Osteocyte (in vitro differentiated cells): Measurements from ENCODE around the gene PADI1. TPM values are rescaled to one million over a fixed set of nuclear protein-coding genes. Genes with fewer than 3 reads are reported as not detected.

Experiments used
- DNase-seq: peaks from one replicate; pipeline ENCODE4 v3.0.0; 2021; ENCODE audit warnings: mixed read lengths; ENCODE audit not compliant: unreplicated experiment; ENCODE audit errors: extremely low spot score
- H3K27ac Mint-ChIP-seq: one replicate; pipeline ENCODE4 v1.8.0; 2021; ENCODE audit warnings: mild to moderate bottlenecking, mixed read lengths; ENCODE audit not compliant: unreplicated experiment
- H3K27me3 Mint-ChIP-seq: one replicate; pipeline ENCODE4 v1.8.0; 2021; ENCODE audit warnings: mixed read lengths; ENCODE audit not compliant: unreplicated experiment
- H3K36me3 Mint-ChIP-seq: one replicate; pipeline ENCODE4 v1.8.0; 2021; ENCODE audit warnings: mixed read lengths; ENCODE audit not compliant: unreplicated experiment
- H3K4me1 Mint-ChIP-seq: one replicate; pipeline ENCODE4 v1.8.0; 2021; ENCODE audit warnings: mixed read lengths; ENCODE audit not compliant: unreplicated experiment
- H3K4me3 Mint-ChIP-seq: one replicate; pipeline ENCODE4 v1.8.0; 2021; ENCODE audit warnings: mild to moderate bottlenecking, moderate library complexity, mixed read lengths; ENCODE audit not compliant: unreplicated experiment
- H3K9me3 Mint-ChIP-seq: one replicate; pipeline ENCODE4 v1.8.0; 2021; ENCODE audit warnings: mixed read lengths; ENCODE audit not compliant: unreplicated experiment
- CTCF ChIP-seq: fragments of 200-600 bp; sonication (generic); IDR thresholded peaks from 2 replicates; pipeline ENCODE4 v1.5.0; 2021; ENCODE audit warnings: antibody characterized with exemption, mild to moderate bottlenecking, moderate library complexity
- total RNA-seq: library from RNA; stranded (reverse); gene quantifications from 2 replicates; pipeline ENCODE4 v1.2.1, GENCODE V29; 2021

Gene PADI1
- total RNA-seq, 1 donor from 2014 or later, result 1.7 TPM

- no peak for TF ChIP-seq CTCF
- no peaks in the 10 kb centered on the region for H3K36me3 Mint-ChIP-seq
- no peak overlapping the region for H3K4me3 Mint-ChIP-seq
- no peaks in the 10 kb centered on the region for H3K9me3 Mint-ChIP-seq
- no peaks in the 10 kb centered on the region for H3K27me3 Mint-ChIP-seq
- H3K4me1 Mint-ChIP-seq, result peaks cover 81% of the 10 kb centered on the region
- DNase-seq, result no peak
- H3K27ac Mint-ChIP-seq, result peak overlapping the region; percentile 77
Observed at GRCh38 chr1:17212009-17212408, 7.1 kb downstream of the PADI1 start.

GRCh38 chr1:17212487-17213121 lies 7.7 kb downstream of the PADI1 start:
- peaks cover 77% of the 10 kb centered on the region for H3K4me1 Mint-ChIP-seq

GRCh38 chr1:17213148-17213781 lies 8.3 kb downstream of the PADI1 start:
- no peaks in the 10 kb centered on the region for H3K27me3 Mint-ChIP-seq
- no peaks in the 10 kb centered on the region for H3K36me3 Mint-ChIP-seq
- no peak for TF ChIP-seq CTCF
- DNase-seq, result no peak
- peaks cover 70% of the 10 kb centered on the region for H3K4me1 Mint-ChIP-seq
- H3K27ac Mint-ChIP-seq, result peak overlapping the region; percentile 77
- H3K9me3 Mint-ChIP-seq, result no peaks in the 10 kb centered on the region
- peak overlapping the region; percentile 16 for H3K4me3 Mint-ChIP-seq

More at GRCh38 chr1:17212487-17213121, 7.7 kb downstream of the PADI1 start:
- TF ChIP-seq CTCF, result no peak
- Mint-ChIP-seq H3K36me3 (no peaks in the 10 kb centered on the region), H3K27ac (peak overlapping the region; percentile 77), H3K9me3 (no peaks in the 10 kb centered on the region), H3K27me3 (no peaks in the 10 kb centered on the region), H3K4me3 (peak overlapping the region; percentile 16)
- peak; percentile 94 for DNase-seq

- DNase-seq, result no peak
- peaks cover 68% of the 10 kb centered on the region for H3K4me1 Mint-ChIP-seq
- TF ChIP-seq CTCF, result no peak
- H3K27ac Mint-ChIP-seq, result peak overlapping the region; percentile 77
- H3K36me3 Mint-ChIP-seq, result no peaks in the 10 kb centered on the region
- no peaks in the 10 kb centered on the region for H3K27me3 Mint-ChIP-seq
- H3K9me3 Mint-ChIP-seq, result no peaks in the 10 kb centered on the region
- H3K4me3 Mint-ChIP-seq, result no peak overlapping the region
Observed at GRCh38 chr1:17213782-17214148, 8.8 kb downstream of the PADI1 start.

- Mint-ChIP-seq H3K36me3 (no peaks in the 10 kb centered on the region), H3K27ac (no peak overlapping the region), H3K27me3 (no peaks in the 10 kb centered on the region), H3K9me3 (no peaks in the 10 kb centered on the region), H3K4me1 (peaks cover 59% of the 10 kb centered on the region), H3K4me3 (no peak overlapping the region)
- TF ChIP-seq CTCF, result no peak
- DNase-seq, result no peak
Observed at GRCh38 chr1:17214876-17215544, 10.1 kb downstream of the PADI1 start.
